Caco-2 (cell line): Measurements from ENCODE around the gene ZSCAN1. TPM values are rescaled to one million over a fixed set of nuclear protein-coding genes. Genes with fewer than 3 reads are reported as not detected.

Source experiments
- BruUV-seq: library from RNA; stranded (reverse); fragments of 400-500 nt; replicated peaks from 2 replicates; lab custom pipeline; 2021; lab: Mats Ljungman, UMichigan
- CTCF ChIA-PET: fragments of 300-600 bp; sonication (Branson Sonifier 250); formaldehyde crosslinking; loops from one replicate; lab custom pipeline; 2022; ENCODE audit warnings: antibody characterized with exemption; lab: Charles Lee
- POLR2A ChIA-PET: fragments of 300-600 bp; sonication (Branson Sonifier 250); formaldehyde crosslinking; loops from one replicate; lab custom pipeline; 2022; ENCODE audit warnings: antibody characterized with exemption; lab: Charles Lee
- DNase-seq, 2 experiments: peaks; one replicate each; pipeline versions ENCODE4 v3.0.0 to v3.0.0-alpha.2; 2020 to 2022
- H3K27me3 ChIP-seq: replicated peaks from 2 replicates; pipeline ENCODE4 v1.6.0; 2011; ENCODE audit warnings: low read length; ENCODE audit not compliant: control insufficient read depth, insufficient read depth
- H3K36me3 ChIP-seq: 2 replicates; pipeline ENCODE4 v1.5.1; 2011; ENCODE audit warnings: low read length; ENCODE audit not compliant: control insufficient read depth, insufficient read depth
- H3K4me1 ChIP-seq: fragments of 250-450 bp; sonication (Bioruptor Pico); 2 replicates; pipeline ENCODE4 v1.5.1; 2020; ENCODE audit warnings: mild to moderate bottlenecking
- H3K4me3 ChIP-seq: 2 replicates; pipeline ENCODE4 v1.5.1; 2011; ENCODE audit warnings: low read depth, mild to moderate bottlenecking, control low read depth, low read length
- H3K9me3 ChIP-seq: fragments of 250-450 bp; sonication (Bioruptor Pico); 2 replicates; pipeline ENCODE4 v1.5.1; 2020; ENCODE audit warnings: mild to moderate bottlenecking, moderate library complexity
- H3K27ac Mint-ChIP-seq: one replicate; pipeline ENCODE4 v1.8.0; 2022; ENCODE audit warnings: mixed read lengths; ENCODE audit not compliant: unreplicated experiment
- H3K27me3 Mint-ChIP-seq: one replicate; pipeline ENCODE4 v1.8.0; 2022; ENCODE audit warnings: mixed read lengths; ENCODE audit not compliant: insufficient read depth, unreplicated experiment
- H3K36me3 Mint-ChIP-seq: one replicate; pipeline ENCODE4 v1.8.0; 2022; ENCODE audit warnings: mild to moderate bottlenecking, mixed read lengths; ENCODE audit not compliant: insufficient read depth, unreplicated experiment
- H3K4me1 Mint-ChIP-seq: one replicate; pipeline ENCODE4 v1.8.0; 2022; ENCODE audit warnings: low read depth, mixed read lengths; ENCODE audit not compliant: unreplicated experiment
- H3K4me3 Mint-ChIP-seq: one replicate; pipeline ENCODE4 v1.8.0; 2022; ENCODE audit warnings: mild to moderate bottlenecking, moderate library complexity, mixed read lengths; ENCODE audit not compliant: unreplicated experiment
- H3K9me3 Mint-ChIP-seq: one replicate; pipeline ENCODE4 v1.8.0; 2022; ENCODE audit warnings: mixed read lengths; ENCODE audit not compliant: unreplicated experiment
- CTCF ChIP-seq, 2 experiments: fragments of 200-600 bp in 1 of 2; IDR thresholded peaks; 1 replicate in 1 of 2; 2 replicates in 1 of 2; pipeline versions ENCODE4 v1.5.1 to v1.8.0; 2011 to 2022; ENCODE audit warnings: antibody characterized with exemption in 1 of 2, control low read depth in 1 of 2, inconsistent platforms in 1 of 2, low read depth in 1 of 2, low read length in 1 of 2, mild to moderate bottlenecking in 1 of 2, moderate library complexity in 1 of 2; ENCODE audit not compliant: insufficient read depth in 1 of 2, severe bottlenecking in 1 of 2, unreplicated experiment in 1 of 2
- intact Hi-C: fragments of 100-400 bp; cut with micrococcal nuclease; formaldehyde crosslinking; loops from one replicate; pipeline ENCODE4 v1.10.0; 2022; ENCODE audit not compliant: unreplicated experiment
- total RNA-seq: library from RNA; stranded (reverse); gene quantifications from 2 replicates; pipeline ENCODE4 v1.2.3, GENCODE V29; 2022

The ZSCAN1 gene
- total RNA-seq, 1 experiment from 2014 or later: not detected

GRCh38 chr19:58083021-58083420 lies 49.2 kb downstream of the ZSCAN1 start:
- DNase-seq: no peak
- Histone ChIP-seq H3K4me3 (no peak overlapping the region), H3K36me3 (no peaks in the 10 kb centered on the region), H3K27me3 (no peaks in the 10 kb centered on the region), H3K4me1 (no peaks in the 10 kb centered on the region), H3K9me3 (peaks cover 41% of the 10 kb centered on the region)
- H3K27ac Mint-ChIP-seq: no peak overlapping the region
- no peaks in the 10 kb centered on the region for H3K36me3 Mint-ChIP-seq
- POLR2A ChIA-PET: no interaction called here
- no TSS peak for BruUV-seq
- no peaks in the 10 kb centered on the region for H3K4me1 Mint-ChIP-seq
- TF ChIP-seq CTCF (IDR thresholded peaks at IDR 0.05; ENCODE audit: insufficient read depth in 1 of 2, low read depth in 1 of 2, low read length in 1 of 2, severe bottlenecking in 1 of 2, unreplicated experiment in 1 of 2): no peak
- H3K9me3 Mint-ChIP-seq: peaks cover 16% of the 10 kb centered on the region
- intact Hi-C loops: no loop called here
- H3K4me3 Mint-ChIP-seq: no peak overlapping the region
- H3K27me3 Mint-ChIP-seq: no peaks in the 10 kb centered on the region
- CTCF ChIA-PET: no interaction called here

GRCh38 chr19:58084596-58085347 lies 50.9 kb downstream of the ZSCAN1 start:
- Histone ChIP-seq H3K4me1 (no peaks in the 10 kb centered on the region), H3K9me3 (peaks cover 41% of the 10 kb centered on the region), H3K4me3 (no peak overlapping the region), H3K36me3 (no peaks in the 10 kb centered on the region), H3K27me3 (no peaks in the 10 kb centered on the region)
- Mint-ChIP-seq H3K9me3 (peaks cover 16% of the 10 kb centered on the region), H3K27ac (no peak overlapping the region), H3K36me3 (no peaks in the 10 kb centered on the region), H3K4me1 (no peaks in the 10 kb centered on the region), H3K4me3 (no peak overlapping the region), H3K27me3 (no peaks in the 10 kb centered on the region)
- DNase-seq: no peak
- TF ChIP-seq CTCF (IDR thresholded peaks at IDR 0.05; ENCODE audit: insufficient read depth in 1 of 2, low read depth in 1 of 2, low read length in 1 of 2, severe bottlenecking in 1 of 2, unreplicated experiment in 1 of 2): no peak
- intact Hi-C loops: no loop called here
- no TSS peak for BruUV-seq
- ChIA-PET CTCF (no interaction called here), POLR2A (no interaction called here)

GRCh38 chr19:58085348-58085875 lies 51.6 kb downstream of the ZSCAN1 start:
- no peaks in the 10 kb centered on the region for H3K27me3 ChIP-seq
- ChIA-PET CTCF (no interaction called here), POLR2A (no interaction called here)
- no peaks in the 10 kb centered on the region for H3K4me1 Mint-ChIP-seq
- intact Hi-C loops: no loop called here
- H3K4me1 ChIP-seq: no peaks in the 10 kb centered on the region
- no peaks in the 10 kb centered on the region for H3K36me3 ChIP-seq
- BruUV-seq: no TSS peak
- H3K27ac Mint-ChIP-seq: no peak overlapping the region
- H3K36me3 Mint-ChIP-seq: no peaks in the 10 kb centered on the region
- H3K27me3 Mint-ChIP-seq: no peaks in the 10 kb centered on the region
- no peak for TF ChIP-seq CTCF (IDR thresholded peaks at IDR 0.05; ENCODE audit: insufficient read depth in 1 of 2, low read depth in 1 of 2, low read length in 1 of 2, severe bottlenecking in 1 of 2, unreplicated experiment in 1 of 2)
- peaks cover 40% of the 10 kb centered on the region for H3K9me3 ChIP-seq
- no peak overlapping the region for H3K4me3 Mint-ChIP-seq
- no peak overlapping the region for H3K4me3 ChIP-seq
- peaks cover 12% of the 10 kb centered on the region for H3K9me3 Mint-ChIP-seq
- DNase-seq: no peak
